Stimulated activated CD4-positive, alpha-beta T cell treated with anti-CD3 and anti-CD28 coated beads, Interleukin-12 subunit alpha, Interleukin-12 subunit beta, amount 100 ng/mL, for 24 hours (primary cell): Measurements from ENCODE around the gene CDC14C.

Experiments
- DNase-seq, 2 experiments: peaks; one replicate each; pipeline ENCODE4 v3.0.0-alpha.2; 2020; ENCODE audit warnings: low read depth in 2 of 2

Gene CDC14C

GRCh38 chr7:48976253-48976652 is 51.9 kb downstream of the CDC14C start:
- no peak for DNase-seq

GRCh38 chr7:48976850-48977249 is 52.5 kb downstream of the CDC14C start:
- no peak for DNase-seq
